ENCODE data around the gene SUPT5H.

GRCh38 chr19:39494661-39495060 lies 49.3 kb downstream of the SUPT5H start:
- TF ChIP-seq MYC (IDR thresholded peaks at IDR 0.05; ENCODE audit: low read depth, low read length) (no peak), CTCF (IDR thresholded peaks at IDR 0.05; ENCODE audit: low read depth, low read length) (no peak), POLR2A (IDR thresholded peaks at IDR 0.05; ENCODE audit: extremely low read depth, insufficient read length) (no peak)
